ENCODE data around the gene CYSRT1.

The CYSRT1 gene

DNA sequence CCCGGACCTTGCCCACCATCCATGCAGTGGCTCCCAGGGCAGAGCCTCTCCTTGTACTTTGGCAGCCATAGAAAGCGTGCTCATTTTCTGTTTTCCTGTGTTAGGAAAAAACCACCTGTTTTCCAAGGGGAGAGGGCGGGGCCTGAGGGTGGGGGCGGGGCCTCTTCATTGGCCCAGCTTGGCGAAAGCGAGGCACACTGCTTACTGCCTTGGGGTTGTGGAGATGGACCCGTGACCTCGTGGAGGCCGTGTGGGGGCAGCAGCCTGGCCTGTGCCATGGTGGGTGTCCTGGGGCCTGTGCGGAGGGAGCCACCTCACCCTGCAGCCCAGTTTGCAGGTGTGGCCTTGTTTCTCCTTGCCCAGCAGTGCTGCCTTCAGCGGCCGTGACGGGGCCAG is 48.1 kb downstream of the CYSRT1 start:
- no peak for DNase-seq

- no peak for DNase-seq
Observed at GRCh38 chr9:137273611-137274320, 48.8 kb downstream of the CYSRT1 start.

GRCh38 chr9:137275203-137275587 is 50.2 kb downstream of the CYSRT1 start:
- DNase-seq: no peak
